HG03159 (cell line): Measurements from ENCODE around the gene SOX1.

ENCODE experiments used
- ATAC-seq: cut with Tn5 transposase; IDR thresholded peaks from one replicate; pipeline ENCODE4 v1.9.1; 2021; ENCODE audit warnings: mild to moderate bottlenecking, moderate library complexity; ENCODE audit not compliant: unreplicated experiment

SOX1 gene

DNA sequence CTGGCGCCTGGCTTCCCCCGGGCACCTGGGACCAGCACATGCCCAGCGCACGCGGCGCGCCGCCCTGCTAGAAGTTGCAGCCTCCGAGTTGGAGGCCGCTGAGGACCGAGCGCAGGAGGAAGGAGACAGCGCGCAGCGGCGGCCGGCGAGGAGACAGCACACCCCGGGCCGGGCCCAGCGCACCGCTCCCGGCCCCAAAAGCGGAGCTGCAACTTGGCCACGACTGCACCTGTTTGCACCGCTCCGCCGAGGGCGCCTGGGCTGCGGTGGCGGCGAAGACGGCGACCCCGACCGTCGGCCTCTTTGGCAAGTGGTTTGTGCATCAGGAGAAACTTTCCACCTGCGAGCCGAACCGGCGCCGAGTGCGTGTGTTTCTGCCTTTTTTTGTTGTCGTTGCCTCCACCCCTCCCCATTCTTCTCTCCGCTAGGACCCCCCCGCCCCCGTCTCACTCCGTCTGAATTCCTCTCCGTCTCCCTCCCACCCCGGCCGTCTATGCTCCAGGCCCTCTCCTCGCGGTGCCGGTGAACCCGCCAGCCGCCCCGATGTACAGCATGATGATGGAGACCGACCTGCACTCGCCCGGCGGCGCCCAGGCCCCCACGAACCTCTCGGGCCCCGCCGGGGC, at the start of gene SOX1:
TSS of gene SOX1 (plus strand) at position 34 of the 626 bp plus-strand sequence. CDS start at position 544, 510 bp downstream.
- ATAC-seq, result no peak

DNA sequence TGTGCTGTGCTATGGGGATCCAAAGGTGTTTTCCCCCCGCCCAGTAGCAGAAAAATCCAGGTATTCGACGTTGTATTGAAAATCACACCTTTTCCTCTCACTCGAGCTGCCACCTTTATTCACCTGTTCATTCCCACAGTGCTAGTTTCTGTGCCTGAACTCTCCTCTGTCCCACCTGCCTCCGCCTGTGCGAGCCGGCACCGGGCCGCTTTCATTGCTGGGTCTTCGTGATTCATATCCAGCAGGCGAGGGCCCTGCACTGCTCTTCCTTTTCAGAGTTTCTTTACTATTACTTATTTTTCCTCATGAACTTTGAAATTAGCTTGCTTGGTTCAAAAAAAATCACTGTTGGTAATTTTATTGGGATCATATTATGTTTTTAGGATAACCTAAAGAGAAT, 42.4 kb upstream of the SOX1 start:
- ATAC-seq, result no peak

DNA sequence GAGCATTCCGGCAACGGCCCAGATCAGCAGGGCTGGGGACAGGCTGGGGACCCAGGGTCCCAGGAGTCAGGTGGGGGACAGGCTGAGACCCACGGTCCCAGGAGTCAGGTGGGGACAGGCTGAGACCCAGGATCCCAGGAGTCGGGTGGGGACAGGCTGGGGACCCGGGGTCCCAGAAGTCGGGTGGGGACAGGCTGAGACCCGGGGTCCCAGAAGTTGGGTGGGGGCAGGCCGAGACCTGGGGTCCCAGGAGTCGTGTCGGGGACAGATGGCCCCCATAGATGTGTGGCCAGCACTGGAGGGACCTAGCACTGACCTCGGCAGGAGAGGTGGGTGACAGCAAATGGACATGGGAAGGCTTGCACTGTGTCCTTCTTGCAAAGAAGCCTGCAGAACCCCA, 39.7 kb upstream of the SOX1 start:
- no peak for ATAC-seq

DNA sequence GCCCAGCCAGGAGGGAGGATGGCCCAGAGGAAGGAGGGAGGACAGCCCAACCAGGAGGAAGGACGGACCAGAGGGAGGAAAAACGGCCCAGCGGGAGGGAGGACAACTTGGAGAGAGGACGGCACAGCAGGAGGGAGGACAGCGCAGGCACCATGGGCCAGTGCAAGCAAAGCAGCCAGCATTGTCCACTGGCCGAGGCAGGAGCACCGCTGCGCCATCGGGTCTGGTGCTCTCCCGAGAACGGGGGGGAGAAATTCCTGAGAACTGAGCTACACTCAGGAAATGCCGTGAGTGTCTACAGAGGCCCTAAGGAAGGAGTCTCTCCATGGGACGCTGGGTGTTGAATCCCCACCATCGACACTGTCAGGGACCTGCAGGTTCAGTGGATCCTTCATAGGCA, 38.5 kb upstream of the SOX1 start:
- ATAC-seq, result no peak

DNA sequence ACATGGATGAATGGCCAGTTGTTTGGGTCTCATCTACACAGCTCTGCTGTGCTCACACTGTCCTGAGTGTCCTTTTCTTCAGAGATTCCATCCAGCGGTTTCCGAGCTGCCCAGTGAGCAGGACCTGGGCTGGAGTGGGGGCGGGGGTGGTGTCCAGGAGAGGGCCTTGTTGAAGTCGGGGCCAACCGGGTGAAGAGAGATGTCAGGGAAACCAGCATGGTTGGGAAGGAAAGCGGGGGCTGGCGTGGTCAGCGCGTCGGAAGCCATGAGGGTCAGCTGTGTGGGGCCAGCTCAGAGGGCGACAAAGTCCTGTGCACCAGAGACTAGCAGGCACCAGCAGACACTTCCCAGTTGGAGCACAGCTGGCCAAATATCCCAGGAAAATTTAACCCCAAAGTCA, 37.8 kb upstream of the SOX1 start:
- ATAC-seq, result no peak

DNA sequence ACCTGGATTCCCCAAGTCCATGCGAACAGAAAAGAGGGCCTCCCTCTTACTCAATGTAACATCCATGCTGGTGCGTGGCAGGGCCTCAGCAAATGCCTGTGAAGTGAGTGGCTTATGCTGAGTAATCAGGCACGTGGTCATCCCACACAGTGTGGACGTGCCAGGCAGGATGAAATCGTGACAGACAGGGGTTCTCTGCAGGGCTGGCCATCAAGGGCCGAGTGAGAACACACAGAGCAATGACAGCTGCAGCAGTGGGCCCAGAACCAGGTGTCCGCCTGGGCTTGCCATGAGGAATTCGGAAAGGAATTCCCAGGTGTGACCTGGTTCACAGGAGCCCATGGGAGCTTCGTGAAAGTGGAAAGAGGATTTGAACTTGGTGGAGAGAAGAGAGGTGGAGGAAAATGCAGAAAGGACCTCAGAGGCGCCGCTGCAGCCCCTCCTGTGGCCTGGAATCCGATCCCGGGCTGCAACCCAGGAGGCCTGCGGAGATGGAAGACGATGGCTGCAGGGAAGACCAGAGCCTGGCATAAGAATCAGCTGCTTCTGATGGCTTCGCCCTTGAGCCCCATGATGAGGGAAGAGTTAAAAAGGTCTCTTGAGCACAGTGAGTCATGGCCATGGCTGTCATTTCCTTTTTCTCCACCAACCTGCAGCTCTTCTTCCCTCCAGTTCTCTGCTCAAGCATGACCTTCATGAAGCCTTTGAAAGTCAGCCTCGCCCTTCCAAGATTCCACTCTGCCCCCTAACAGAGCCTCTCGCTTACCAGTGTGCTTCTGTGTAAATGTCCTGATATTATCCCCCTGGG, 34.6 kb upstream of the SOX1 start:
- no peak for ATAC-seq

DNA sequence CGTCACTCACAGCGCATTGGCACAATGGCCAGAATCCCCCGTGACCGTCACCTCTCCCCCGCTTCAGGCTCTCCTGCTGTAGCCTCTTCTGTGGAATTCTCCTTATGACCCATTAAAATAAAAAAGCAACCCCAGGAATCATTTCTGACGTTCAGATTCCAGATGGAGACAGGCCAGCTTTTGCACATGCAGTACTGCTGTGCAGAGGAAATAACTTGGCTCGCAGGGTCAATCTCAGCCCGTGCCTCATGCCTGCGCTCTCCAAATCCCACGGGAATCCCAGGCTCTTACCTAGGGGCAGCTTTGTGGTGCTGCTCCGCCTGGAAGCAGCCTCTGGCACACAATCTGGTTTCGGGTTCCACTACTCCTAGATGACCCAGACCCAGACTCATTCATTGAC, 32.7 kb upstream of the SOX1 start:
- ATAC-seq, result no peak

DNA sequence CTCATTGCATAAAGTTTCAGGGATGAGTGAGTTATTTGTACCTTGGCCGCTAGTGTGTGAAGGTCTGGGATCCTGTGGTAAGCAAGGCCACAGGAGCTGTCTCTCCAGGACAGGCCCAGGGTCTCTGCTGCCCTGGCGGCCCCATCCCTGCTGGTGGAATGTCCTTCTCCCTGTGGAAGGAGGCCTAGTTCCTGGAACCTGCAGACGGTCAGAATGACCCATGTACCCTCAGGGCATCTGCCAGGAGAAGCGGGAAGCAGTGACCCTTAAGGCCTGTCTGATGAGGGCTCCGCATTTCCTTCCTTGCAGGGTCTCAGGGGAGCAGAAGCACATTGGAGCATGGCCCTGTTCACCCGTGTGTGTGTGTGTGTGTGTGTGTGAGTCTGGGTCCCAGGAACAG, 32.1 kb upstream of the SOX1 start:
- no peak for ATAC-seq

DNA sequence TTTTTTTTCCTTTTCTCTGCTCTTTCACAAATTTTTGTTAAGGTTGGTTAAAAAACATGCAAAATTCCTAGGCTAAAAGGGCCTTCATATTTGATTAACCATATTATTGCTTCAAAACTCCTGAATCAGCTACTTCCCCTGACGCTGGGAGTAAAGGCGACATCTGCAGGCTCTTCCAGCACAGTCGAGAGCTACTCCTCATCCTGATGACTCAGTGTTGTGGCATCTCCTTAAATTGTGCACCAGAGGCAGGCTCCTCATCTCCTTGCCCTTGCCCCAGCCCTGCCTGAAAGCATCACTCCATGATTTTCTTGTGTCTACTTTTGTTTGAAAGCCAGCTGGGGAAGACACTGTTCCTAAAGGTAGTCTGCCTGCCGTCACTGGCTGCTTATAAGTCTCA, 24.5 kb upstream of the SOX1 start:
- no peak for ATAC-seq

DNA sequence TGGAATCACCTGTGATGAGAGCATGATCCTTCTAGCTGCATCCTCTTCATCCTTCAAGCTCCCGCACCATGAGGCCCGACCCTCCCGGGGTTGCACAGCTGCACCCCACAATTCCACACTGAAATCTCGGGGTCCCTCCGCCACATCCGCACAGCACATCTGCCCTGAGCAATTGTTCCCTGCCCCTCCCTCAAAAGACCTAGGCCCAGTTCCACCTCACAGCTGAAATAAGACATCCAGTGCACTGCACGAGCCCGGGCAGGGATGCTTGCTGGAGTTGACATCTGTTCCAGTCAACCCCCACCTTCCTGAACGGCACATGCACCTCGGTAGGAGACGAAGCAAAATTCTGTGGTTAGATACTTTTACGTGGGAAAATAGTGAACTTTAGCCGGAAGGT, 14.7 kb upstream of the SOX1 start:
- no peak for ATAC-seq

DNA sequence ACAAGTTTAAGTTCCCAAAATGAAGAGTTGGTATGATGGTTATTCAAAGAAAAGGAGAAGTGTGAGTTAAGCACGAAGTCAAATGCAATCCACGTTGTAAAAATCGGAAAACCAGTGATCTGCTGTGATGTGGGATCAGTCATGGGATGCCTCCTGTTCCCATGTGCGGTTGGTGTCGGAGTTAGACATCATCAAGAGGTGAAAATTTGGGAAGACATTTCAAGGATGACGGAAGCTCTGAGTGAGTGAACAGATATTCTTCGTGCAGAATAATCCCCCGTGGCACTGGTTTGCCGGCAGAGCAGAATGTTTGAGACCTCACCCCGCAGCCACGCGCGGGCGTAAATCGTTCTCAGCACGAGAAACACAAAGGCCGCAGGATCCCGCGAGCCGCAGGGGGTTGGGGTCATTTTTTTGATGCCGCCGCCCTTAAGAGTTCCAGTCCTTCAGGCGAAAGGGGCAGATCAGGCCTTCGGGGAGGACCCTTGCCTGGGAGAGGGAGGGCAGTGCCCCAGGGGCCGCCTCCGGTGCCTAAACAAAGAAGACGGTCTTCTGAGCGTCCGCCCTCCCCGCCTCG, 13.7 kb upstream of the SOX1 start:
- ATAC-seq, result no peak

DNA sequence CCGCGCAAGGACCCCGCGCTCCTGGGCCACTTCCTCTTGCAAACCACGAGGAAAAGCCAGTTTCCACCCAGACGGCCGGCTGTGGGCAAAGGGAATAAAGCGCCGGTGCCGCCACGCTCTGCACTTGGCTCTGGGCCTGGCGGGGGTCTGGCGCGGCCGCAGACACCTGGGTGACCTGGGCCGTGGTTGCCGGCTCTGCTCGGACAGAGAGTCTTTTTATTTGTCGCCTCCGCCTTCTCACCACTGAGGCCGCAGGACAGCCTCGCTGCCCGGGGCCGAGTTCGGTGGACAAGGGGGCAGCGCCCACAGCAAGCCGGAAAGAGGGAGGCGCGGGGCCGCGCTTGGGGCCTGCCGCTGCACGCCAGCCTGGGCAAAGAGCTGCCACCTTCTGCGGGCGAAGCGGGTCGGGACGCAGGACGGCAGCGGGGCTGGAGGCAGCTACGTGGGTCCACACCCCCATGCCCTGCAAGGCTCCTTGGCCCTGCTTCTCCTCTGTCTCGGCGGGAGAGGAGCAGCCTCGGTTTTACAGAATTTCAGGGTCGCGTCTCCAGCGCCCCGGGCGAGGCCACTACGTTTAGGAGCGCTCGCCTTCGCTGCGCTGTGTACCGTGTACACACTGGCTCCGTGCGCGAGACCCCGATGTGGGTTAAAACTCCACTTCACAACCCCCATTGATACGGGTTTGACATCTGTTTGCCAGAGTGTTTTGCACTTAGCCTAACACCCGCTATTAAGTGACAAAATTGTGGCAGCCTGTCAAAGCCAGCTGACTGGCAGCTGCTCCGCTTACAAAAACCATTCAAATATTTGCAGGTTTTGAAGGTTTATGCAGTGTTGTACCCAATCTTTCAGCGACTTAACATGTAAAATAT, 13.0 kb upstream of the SOX1 start:
- no peak for ATAC-seq

DNA sequence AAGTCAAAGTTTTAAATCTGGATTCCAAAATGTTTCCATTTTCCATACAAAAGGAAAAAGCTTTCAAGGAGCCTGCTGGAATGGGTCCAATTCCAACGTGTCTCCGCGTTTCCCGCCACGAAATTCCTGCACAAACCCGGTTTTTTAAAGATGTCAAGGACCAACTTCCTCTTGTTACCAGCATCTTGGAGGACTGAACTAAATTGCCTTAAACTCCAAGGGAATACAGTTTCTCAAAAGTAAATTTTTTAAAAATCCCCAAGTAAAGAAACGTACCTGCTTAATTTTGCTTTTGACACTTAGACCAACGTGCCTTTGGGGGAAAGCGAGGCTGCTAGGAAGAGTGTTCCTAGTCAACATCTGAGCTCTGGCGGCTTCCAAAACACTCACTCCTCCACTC, 12.3 kb upstream of the SOX1 start:
- no peak for ATAC-seq

DNA sequence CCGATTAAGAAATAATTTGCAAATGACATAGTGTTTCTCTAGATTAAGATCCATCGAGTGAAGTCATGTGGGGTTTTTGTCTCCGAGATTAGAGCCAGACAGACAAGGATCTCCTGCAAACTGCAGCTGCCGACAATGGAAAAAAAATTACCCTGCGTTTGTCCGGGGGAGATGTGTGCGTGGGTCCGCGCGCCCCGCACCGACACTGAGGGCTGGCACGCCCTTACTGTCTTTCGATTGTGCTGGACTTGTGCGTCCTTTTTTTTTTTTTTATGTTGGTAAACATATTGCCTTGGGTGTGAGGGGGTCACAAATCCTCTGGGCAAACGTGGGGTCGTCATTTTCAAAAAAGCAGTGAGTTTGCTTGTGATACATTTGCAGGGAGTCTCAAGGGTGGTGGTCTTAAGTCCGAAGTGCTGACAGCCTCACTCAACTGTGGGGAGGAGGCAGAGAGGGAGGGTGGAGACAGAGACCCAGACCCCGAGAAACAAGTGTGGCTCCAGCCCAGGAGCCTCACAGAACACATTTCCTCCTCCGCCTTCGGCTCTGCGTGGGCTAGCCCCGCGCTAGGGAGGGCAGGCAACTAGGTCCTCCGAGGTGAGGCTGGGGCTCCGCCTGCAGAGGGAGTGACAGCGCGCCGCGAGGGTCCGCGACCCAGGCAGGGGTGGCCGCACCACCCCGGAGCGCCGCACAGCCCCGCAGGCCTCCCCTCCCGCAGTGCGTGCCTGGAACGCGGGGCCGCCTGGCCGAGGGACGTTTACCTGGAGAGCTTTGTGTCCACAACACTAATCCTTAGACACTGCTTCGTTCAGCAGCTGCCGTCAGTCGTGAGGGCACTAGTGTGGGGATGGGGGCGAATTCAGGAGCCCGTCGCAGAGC, 11.7 kb upstream of the SOX1 start:
- ATAC-seq, result no peak

DNA sequence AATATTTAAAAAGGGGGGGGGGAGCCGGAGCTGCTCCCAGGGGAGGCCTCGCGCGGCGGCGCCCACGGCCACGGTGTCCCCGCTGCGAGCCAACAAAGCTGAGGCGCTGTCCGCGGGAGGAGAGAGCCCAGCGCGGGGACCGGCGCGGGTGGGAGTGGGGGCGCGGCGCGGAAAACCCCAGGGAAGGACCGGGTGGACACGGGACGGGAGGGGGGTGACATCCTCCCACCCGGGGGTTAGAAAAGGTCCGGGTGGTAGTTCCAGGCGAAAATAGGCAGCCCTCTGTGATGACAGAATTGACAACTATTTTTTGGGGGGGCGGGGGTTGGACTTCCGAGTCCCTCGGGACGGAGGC, 11.1 kb upstream of the SOX1 start:
- ATAC-seq, result no peak

DNA sequence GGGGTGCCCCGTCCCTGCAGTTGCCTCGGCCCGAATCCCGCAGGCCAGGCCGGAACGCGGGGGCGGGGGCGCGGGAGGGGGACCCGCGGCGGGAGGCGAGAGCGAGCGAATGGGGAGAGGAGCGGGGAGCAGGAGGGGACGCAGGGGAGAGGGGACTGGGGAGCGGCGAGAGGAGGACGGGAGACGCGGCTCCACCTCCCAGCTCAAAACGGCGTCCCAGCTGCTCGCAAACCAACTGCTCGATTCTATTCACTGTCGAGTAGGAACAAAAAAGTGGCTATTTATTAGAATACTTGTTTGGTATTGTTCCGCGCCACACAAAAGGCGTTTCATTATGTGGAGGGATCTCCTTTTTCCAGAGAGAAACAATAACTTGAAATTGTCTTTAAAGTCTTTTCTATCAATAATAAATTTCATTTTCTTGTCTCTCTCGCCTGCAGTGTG, 10.6 kb upstream of the SOX1 start:
- ATAC-seq, result no peak

DNA sequence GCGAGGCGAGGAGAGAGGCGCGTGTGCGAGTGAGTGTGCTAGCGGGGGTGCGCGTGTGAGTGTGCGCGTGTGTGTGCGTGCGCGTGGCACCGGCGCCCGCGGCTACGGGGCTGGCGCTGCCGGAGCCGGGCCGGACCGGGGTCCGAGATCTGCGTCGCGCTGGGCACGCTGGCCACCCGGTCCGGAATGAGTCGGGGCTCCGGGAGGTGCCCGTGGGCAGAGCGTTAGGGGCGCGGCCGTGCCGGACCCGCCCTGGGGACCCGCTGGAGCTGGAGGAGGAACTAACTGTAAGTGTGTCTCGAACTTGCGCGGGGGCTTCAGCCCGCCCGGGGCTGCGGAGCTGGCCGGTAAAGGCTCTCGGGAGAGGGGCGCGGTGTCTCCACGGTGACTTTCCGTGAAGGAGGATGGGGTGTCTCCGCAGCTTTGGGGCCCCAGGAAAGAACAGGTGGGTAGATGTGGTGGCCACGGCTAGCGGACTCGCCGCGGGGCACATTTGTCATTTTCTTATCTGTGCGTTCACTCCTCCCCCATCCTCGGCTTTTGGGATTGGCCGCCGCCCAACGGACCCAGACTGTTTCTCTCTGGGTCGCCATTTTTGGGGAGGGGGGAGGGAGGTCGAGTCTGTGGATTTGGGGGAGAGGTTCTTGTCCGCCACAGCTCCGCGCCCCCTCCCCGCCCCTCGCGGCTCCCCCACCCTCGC, 10.1 kb upstream of the SOX1 start:
- ATAC-seq, result no peak

DNA sequence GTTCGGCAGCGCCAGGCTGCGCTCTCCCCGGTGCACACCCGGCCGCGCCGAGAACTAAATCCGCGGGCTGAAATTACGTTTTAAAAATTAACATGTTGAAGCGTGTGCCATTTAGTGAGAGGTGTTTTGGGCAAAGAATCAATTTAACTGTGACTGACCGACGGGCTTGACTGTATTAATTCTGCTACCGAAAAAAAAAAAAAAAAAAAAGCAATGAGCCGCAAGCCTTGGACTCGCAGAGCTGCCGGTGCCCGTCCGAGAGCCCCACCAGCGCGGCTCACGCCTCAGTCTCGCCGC, 9.6 kb upstream of the SOX1 start:
- no peak for ATAC-seq

DNA sequence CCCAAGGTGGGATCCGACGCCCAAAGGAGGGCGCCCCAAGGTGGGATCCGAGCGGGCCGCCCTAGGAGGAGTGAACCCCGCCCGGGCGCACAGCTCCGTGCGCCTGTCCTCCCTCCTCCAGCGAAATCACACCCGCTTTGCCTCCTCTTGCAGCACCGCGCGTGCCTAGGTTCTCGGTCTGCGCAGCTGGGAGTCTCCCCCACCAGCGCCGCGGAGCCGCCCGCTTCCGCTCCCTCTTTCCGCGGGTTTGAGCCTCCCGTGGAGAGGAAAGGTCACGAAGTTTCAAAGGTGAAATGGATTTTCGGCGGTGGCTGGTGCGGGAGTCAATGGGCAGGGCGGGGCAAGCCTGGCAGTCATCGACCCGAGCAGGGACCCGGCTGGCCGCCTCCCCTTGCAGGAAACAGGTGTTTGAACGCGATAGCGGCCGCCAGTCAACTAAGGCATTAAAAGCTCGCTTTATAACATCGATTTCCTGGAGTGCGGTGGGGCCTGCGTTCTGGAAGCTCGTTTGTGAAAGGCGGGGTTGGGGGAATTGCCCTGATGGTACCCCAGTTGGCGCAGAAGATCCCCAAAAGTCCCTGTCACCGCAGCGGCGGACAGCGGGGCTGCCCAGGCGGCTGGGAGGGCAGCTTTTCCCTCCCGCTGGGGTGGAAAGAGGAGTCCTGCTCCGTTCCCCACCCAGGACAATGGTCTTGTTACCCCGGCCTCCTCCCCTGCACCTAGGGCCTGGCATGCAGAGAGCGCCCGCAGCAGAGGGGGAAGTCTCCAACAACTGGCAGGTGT, 9.0 kb upstream of the SOX1 start:
- no peak for ATAC-seq
